GM12874 (cell line): ENCODE measurements around the gene EFEMP1.

Experiments used
- TF ChIP-seq, protein P1 (sequence below): IDR thresholded peaks from 2 replicates; pipeline ENCODE4 v1.5.1; 2011; ENCODE audit warnings: low read depth, mild to moderate bottlenecking, control low read depth, low read length, moderate library complexity; ENCODE audit not compliant: insufficient read depth

EFEMP1 gene

DNA sequence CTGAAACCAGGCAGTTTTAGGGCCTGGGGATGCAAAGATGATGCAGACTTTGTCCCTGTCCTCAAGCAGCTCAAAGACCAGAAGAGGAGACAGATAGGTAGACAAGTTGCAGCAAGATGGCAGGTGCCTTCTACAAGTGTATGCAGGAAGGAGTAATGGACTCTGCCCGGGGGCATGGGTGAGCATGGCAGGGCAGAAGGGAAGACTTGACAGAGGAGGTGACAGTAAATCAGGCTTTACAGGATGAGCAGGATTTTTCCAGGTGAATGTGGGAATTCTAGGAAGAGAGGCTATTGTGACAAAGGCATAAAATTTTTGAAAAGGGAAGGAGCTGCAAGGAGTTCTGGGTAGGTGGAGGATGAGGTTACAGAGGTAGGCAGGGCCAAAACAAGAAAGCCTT, 4.7 kb downstream of the EFEMP1 start:
- TF ChIP-seq, protein P1, sequence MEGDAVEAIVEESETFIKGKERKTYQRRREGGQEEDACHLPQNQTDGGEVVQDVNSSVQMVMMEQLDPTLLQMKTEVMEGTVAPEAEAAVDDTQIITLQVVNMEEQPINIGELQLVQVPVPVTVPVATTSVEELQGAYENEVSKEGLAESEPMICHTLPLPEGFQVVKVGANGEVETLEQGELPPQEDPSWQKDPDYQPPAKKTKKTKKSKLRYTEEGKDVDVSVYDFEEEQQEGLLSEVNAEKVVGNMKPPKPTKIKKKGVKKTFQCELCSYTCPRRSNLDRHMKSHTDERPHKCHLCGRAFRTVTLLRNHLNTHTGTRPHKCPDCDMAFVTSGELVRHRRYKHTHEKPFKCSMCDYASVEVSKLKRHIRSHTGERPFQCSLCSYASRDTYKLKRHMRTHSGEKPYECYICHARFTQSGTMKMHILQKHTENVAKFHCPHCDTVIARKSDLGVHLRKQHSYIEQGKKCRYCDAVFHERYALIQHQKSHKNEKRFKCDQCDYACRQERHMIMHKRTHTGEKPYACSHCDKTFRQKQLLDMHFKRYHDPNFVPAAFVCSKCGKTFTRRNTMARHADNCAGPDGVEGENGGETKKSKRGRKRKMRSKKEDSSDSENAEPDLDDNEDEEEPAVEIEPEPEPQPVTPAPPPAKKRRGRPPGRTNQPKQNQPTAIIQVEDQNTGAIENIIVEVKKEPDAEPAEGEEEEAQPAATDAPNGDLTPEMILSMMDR = no peak

DNA sequence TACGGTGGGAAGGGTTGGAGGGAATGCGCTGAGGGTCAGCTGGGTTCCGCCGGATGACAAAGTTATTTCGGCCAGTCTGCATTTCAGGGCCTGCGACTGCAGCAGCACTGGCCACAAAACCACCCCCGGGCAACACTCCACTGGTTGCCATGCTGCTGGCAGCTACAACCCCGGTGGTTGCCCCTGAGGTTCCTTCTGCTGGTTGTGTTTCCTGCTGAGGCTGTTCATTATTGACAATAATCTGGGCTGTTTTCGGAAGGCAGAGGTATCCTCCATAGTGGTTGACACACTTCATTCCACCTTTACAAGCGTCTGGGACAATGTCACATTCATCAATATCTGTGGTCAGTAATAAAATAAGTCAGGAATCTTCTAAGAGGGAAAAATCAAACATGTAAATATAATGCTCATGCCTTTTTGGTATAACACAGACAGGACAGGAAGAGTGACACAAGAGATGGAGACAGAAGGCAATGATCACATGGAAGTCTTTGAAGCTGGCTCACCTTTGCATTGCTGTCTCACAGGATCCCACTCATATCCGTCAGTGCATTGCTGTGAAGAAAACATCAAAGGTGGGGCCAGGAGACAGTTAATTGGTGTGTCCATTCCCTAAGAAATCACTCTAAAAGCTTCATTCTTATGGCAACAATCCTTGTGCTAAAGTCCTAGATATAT, 5.7 kb downstream of the EFEMP1 start:
- TF ChIP-seq, protein P1 = no peak

DNA sequence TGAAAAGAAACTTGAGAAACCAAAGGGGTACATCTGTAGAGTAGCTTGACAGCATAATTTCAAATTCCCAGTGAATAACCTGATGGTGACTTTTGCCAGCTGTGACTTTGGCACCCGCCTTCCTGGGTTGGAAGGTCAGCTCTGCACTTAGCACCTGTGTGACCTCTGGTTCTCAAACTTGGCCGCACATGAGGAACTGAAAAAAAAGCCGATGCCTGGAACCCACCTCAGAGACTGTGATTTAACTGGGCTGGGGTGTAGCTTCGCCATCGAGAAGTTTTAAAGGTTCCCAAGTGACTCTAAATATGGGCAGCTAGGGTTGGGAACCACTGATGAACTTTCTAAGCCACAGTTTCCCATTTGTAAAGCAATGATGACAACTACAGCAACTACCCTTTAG, 6.5 kb downstream of the EFEMP1 start:
- TF ChIP-seq, protein P1 = no peak

DNA sequence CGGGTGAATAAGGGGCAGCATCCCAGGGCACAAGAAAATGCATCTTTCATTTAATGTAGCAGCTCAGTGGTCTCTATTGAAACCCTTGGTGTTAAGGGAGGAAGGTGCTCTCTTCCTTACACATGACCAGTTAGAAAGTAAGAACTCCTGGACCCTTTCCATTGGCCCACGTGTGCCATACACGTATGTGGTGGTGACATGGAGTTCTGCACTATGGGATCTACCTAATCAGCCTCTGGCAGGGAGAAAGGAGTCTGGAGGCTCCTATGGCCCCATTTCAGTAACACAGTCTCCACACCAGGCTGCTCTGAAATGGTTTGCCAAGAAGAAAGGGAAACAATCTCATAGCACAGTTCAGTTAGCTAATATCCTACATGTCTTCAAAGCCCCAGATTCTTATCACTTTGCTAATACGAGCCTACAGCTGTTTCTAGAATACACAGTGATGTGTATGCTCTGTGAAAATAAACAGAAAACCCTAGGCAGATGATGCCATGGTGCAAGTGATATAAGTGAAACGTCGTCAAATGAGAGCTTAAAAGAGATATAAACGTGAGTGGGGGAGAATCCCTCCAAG, 7.0 kb downstream of the EFEMP1 start:
- TF ChIP-seq, protein P1 = no peak

DNA sequence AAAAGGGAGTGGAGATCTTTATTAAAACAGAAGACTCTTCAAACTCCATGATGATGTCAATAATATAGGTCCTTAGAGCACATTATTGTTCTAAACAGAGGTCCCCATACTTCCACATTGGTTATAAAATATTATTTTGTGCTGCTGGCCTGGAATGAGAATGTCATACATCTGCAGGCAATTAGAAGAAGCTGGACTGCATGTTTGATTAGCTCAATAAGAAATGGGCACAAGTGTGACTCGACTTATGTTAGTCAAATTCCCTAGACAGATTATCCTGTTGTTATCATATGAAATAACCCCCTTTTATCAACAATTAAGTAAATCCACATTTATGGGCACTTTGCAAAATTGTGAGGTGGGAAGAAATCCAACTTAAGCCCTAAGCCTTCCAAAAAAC, 8.8 kb downstream of the EFEMP1 start:
- TF ChIP-seq, protein P1 = no peak

DNA sequence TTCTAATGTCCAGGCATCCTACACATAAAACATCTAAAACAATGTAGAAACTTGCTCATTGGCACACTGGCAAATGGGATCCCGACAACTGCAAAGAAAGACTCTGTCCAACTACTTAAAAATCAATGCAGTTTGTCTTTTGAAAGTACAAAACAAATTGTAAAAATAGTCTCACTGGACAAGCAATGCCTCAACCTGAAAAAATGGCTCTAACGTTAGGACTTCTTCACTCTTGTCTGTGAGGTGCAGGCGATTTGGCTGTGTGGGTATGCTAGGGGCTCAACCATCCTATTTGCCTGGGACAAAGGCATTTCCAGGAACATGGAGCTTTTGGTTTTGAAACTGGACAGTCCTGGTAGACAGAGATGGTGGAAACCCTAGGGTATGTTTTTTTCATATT, 10.7 kb downstream of the EFEMP1 start:
- TF ChIP-seq, protein P1 = no peak

DNA sequence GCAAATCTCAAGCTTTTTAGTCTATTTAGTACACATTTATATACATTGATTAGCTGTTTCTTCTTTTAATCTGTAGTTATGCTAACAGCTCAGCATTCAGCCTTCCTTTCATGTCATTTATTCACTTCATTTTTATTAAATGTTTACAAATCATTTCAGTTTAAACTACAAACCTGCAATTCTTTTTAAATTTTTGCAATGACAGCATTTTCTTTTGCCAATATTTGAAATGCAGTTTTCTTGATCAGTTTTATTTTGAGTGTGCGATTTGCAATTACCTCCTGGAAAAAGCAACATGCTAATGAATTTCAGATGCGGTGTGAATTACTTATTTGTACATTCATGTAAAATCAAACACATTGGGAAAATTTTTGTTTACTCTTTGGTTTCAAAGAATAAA, 13.5 kb downstream of the EFEMP1 start:
- TF ChIP-seq, protein P1 = no peak

DNA sequence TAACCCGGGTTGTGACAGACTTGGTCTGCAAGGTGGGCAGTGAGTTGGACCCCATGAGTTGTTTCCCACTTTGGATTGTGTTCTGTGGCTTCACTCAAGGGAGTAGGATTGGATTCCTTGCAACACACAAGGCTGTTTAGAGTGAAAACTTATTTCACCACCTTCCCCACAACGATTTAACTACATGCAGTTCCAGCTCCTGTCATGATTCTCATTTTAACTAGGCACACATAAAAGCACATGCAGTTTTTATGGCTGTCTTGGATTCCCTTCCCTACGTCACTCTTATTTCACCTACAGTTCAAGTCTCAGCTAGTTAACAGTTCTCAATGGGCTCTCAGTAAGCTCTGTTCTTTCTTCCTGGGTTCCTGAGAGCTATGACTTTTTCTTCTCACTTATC, 15.9 kb downstream of the EFEMP1 start:
- TF ChIP-seq, protein P1 = no peak
